CD4-positive, alpha-beta T cell treated with Interleukin-17A for 4 hours (primary cell): ENCODE measurements around the gene SYNDIG1.

Experiments
- DNase-seq: peaks from one replicate; pipeline ENCODE4 v3.0.0-alpha.2; 2020; ENCODE audit warnings: mixed read lengths

The SYNDIG1 gene

DNA sequence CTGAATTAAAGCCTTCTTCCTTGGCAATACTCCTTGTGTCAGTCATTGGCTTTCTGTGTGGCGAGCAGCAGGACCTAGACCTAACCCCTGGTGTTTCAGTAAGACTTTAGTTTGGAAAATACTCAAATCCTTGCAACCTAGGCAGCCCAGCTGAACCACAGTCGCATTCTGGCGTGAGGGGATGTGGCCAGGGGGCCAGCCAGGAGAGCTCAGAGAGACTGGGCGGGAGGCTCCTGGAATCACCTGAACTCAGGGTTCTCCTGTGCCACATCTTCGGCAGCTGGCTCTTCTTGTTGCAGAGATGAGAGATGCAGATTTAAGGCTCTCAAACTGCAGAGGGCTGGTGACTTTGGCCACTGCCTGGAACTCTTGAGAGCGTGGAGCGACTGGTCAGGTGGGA lies 102.7 kb downstream of the SYNDIG1 start:
- no peak for DNase-seq

DNA sequence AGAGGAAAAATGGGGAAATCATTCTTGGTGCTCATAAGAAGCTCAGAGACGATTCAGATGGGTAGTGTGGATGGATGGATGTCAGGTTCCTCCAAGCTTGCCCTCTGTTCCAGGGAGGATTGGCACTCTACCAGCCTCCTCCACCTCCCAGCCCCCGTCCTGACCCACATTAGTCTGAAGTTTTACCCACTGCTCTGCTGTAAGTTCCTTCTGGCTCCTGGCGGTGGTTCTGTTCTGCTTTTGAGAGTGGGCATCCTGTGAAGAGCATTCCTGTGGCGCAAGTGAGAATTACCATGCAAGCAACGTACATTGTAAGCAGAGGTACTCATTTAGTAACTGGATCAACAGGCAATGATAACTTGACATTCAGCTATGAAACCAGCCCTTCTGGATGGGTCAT lies 103.4 kb downstream of the SYNDIG1 start:
- no peak for DNase-seq

DNA sequence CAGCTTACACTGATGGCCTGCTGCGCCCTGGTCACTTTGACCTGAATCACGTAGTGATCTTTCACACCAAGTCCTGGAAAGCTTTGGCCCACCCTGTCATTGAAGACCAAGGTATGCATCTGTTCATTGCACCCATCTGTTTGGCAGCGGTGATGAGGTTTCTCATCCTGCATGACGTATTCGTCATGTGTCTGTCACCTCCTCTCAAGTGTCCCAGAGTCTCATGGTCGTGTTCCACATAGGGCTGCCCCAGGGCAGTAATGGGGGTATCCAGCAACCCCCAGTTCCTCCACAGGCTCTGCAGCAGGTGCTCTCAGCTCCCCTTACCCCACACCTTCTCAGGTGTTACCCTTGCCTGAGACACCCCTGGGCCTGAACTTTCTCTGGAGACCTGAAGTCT lies 104.1 kb downstream of the SYNDIG1 start:
- no peak for DNase-seq

DNA sequence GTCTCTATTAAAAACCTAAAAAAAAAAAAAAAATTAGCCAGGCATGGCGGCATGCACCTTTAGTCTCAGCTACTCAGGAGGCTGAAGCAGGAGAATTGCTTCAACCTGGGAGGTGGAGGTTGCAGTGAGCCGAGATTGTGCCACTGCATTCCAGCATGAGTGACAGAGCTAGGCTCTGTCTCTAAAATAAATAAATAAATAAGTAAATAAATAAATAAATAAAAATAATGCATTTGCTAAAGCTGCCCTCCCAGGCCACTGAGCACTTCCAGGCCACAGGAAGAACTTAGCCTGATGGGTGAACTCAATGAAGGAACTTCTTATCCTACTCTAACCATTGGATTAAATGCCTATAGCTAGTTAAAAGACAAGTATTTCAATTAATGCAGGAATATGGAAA lies 104.9 kb downstream of the SYNDIG1 start:
- no peak for DNase-seq

DNA sequence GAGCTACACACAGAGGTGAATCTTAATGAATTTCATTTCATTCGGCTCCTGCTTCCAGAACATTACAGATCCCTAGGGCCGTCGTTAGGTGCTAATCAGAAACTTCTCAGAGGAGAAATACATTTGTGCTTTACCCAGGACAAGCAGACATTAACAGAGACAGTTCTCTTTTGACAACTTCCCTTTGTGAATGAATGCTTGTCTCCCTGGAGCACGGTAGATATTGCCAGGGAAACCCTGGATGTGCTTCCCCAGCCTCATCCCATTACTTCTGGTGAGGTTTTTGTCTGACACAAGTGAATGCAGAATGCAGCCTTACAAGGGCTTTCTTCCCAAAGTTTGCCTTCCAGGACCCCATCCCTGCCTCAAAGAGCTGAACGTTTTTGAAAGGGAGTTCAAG lies 105.4 kb downstream of the SYNDIG1 start:
- DNase-seq: no peak

DNA sequence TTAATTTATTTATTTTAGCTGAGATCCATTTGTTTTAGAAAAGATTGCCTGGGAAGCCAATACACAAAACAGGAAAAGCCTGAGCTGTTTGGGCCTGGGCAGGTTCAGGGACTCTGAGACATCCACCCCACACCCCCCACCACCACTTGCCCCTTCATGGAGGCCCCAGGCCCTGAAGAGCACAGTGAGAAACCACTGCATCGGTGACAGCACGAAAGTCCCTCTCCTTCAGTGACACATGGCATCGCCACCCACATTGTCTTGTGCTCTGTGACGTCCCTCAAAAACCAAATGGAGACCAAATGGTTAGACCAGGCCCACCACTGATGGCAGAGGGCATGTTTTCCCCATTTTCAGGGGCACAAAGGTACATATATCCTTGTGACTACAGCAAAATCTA lies 106.4 kb downstream of the SYNDIG1 start:
- DNase-seq: no peak

DNA sequence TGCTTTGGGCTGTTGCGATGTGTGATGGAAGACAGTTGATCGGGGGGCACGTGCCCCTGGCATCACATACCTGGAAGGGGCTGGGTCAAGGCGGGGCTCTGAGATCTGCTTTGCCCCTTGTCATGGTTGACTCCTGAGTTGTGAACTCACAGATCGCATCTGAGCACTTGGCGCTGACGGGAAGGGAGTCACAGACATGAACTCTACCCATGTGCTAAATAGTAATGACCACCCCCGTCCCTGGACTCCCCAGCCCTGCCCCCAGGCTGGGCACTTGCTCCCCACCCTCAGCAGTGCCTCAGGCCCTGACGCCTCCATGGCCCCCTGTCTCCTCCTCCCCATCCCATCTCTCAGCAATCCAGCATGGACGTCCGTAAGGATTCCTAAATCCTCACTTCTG lies 107.0 kb downstream of the SYNDIG1 start:
- no peak for DNase-seq

DNA sequence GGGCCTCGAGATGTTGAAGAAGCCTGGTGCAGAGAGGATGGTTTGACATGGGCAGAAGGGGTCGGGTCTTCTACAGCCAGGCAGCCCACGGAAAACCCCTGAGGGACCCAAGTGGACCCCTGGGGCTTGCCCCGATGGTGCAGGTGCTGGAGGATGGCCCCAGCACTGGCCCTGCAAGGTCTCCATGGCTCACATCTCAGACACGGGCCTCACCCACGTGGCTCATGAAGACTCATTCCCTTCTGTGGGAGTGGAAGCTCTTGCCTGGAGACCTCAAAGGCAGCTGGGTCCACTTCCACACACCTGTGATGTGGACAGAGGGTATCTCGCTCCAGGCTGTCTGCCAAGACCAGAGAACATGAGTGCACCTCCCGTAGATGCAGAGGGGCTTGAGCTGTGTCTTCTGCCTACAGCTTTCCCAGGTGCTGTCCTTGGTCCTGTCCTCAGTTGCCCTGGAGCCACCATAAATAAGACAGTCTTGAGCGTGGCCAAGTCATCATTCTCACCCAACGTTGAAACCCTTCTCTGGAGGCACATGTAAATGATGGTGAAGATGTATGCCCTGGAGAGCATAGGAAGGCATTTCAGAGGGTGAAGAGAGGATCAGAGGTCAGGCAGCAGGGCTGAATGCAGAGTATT lies 108.0 kb downstream of the SYNDIG1 start:
- DNase-seq: no peak

DNA sequence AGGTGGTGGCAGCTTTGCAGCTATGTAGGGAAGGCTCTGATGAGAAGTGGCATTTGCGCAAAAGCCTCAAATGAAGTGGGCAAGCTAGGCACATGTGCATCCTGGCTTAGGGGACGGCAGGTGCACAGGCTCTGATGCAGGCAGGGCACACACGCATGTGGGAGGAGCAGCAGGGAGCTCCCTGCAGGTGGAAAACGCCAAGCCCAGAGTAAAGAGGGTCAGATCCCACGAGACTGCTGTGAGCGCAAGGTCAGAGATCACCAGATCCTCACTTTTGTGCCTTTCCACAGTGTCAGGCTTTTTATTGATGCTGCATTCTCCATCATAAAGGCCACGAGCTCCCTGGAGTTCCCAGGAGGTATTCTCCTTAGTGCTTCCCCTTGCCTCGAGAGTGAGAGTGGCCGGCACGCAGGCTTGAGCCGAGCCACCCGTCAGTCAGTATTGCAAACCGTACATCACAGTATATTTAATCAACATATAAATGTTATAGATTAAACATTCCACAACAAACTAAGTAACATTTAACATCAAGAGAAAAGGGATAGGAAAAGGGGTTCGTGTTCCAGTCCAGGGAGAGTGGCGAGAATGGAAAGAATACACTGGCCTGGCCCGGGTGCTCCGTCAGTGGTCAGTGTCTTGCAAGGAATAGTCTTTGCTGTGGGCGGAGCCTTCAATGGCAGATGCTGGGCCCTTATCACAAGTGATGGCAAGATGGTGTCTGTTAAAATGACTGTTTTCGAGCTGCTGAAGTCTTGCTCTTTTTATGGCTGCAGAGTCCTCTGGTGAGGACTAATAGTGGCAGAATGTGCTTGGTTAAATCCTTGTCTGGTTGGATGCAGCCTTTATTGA lies 109.4 kb downstream of the SYNDIG1 start:
- no peak for DNase-seq

DNA sequence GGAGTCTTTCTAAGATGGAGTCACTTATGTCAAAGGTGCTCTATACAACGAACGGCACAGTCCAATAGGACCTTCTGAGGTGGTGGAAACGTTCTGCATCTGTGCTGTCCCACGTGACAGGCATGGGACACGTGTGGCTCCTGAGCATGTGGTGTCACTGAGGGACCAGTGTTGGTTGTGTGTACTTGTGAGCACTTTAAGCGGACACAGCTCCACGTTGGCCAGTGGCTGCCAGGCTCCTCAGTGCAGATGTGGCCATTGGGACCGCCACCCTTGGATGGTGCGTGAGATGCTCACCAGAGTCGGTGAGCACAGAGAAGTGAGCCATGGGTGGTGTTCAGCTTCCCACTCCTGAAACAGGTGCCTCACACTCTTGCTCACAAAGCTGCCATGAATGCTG lies 110.0 kb downstream of the SYNDIG1 start:
- no peak for DNase-seq

DNA sequence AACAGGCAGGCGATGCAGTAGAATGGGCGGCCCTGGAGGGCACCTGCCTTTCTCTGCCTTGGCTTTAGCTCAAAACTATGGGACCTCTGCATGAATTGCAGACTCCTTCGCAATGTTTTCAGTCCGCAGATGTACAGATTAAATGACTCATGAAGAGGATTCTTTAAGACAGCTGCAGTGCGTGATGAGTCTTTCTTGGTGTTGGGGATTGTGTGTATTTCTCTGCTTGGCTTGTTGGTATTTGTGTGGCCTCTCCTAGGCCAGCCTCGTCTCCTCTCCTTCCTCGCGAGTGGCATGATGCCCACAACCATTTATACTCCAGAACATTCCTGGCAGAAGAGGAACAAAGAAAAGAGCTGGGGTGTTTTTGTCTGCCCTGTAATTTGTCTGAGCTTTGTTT lies 110.6 kb downstream of the SYNDIG1 start:
- no peak for DNase-seq

DNA sequence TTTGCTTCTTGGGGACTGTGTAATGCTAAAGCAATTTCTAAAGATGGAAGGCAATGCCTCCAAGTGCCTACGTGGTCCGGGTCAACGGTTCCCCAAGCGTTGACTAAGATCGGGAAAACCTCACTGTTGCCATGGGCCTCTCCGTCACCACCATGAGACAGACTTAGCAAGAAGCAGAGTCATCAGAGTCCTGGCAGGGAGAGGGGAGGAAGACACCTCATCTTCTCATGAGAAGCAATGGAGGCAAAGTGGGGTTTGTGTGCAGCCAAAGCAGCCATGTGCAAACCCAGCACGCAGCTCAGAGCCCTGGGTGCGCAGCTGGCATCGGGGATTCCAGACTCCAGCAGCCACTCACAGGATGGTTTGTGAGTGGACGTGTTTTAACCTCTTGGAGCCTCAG lies 111.4 kb downstream of the SYNDIG1 start:
- DNase-seq: no peak

DNA sequence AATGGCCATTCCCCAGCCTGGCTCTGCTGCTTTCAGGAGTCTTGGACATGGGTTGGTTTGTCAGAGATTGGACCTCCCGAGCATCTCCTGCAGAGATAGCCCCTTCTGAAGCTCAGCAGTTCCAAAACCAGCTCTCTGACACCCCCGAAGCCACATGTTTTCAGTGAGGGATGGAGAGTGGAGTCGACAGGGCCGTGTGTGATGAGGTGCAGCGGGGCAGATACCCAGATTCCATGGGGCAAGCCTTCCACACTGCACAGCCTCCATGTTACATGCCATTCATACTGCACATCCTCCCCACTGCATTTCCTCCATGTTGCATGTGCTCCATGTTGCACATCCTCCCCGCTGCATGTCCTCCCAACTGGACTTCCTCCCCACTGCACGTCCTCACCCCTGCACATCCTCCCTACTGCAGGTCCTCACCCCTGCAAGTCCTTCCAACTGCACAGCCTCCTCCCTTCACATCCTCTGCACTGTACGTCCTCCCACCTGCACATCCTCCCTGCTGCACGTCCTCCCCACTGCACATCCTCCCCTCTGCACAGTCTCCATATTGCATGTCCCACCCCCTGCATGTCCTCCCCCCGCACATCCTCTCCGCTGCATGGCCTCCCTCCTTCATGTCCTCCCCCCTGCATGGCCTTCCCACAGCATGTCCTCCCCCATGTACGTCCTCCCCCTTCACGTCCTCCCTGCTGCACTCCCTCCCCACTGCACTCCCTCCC lies 112.2 kb downstream of the SYNDIG1 start:
- DNase-seq: no peak

DNA sequence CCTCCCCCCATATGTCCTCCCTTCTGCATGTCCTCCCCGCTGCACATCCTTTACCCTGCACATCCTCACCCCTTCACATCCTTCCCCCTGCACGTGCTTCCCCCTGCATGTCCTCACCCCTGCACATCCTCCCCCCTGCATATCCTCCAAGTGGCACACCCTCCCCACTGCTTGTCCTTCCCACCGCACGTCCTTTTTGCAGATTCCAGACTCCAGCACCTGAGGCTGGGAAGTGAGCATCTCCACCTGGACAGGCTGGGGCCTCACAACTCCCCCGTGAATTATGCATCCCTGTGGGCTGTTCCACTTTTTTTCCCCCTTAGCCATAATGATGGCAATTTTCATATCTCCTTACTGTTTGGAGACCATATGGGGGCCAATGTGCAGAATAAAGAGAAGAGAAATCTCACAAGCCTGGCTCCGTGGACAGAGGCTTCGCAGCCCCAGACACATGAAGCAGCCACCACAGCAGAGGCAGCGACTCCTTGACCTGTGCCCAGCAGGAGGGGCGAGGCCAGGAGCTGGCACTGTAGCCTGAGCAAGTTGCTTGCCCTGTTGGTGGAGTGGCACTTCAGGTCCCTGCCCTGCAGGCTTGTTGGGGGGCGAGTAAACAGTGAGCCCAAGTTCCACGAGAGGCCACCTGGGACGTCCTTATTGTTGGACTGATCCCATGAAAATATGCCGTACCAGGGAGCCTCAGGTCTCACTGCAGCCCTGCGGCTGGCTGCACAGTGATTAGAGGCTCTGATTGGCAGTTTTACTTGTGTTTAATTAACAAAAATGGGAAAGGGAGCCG lies 113.1 kb downstream of the SYNDIG1 start:
- DNase-seq: no peak

DNA sequence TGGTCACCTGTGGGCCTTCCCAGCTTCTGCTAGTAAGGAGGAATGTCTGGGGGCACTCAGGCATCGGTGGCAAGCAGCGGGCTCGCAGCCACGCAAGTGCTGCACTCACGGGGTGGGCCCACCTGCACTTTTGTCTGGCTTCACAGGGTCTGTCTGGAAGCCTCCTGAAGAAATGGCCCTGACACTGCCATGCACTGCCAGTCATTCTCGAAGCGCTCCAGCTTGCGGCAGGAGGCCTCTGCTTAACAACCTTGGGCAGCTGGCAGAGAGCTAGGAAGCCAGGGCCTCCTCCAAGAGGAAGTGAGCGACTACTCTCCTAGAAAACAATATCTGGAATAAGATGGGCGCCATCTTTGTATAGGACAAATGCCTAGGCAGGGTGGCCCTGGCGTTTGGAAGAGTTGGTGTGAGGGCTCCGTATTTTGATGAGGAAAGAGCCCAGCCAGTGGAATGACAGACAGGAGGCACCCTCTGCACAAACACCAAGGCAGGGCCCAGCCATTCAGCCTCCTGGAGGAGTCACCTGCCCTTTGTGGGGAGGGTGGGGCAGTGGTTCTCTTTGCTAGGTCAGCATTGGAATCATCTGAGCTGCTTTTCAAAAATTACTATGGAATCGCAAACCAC lies 113.9 kb downstream of the SYNDIG1 start:
- DNase-seq: no peak

DNA sequence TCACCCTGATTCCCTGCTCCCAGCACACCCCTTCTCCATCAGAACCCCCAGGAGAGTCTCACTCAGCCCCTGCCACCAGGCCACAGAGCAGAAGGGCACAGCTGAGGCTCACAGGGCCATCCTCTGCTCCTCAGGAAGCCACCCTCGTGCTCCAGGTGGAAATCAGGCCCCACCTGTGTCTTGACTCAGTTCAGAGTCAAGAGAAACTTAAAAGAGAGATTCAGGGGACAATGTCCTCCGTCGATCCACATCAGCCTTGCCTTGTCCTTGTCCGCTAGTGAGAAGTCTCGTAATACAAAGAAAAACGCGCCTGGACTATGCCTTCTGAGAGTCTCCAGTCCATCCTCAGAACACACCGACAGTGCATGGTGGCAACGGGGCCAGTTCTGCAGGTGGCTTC lies 114.6 kb downstream of the SYNDIG1 start:
- no peak for DNase-seq

DNA sequence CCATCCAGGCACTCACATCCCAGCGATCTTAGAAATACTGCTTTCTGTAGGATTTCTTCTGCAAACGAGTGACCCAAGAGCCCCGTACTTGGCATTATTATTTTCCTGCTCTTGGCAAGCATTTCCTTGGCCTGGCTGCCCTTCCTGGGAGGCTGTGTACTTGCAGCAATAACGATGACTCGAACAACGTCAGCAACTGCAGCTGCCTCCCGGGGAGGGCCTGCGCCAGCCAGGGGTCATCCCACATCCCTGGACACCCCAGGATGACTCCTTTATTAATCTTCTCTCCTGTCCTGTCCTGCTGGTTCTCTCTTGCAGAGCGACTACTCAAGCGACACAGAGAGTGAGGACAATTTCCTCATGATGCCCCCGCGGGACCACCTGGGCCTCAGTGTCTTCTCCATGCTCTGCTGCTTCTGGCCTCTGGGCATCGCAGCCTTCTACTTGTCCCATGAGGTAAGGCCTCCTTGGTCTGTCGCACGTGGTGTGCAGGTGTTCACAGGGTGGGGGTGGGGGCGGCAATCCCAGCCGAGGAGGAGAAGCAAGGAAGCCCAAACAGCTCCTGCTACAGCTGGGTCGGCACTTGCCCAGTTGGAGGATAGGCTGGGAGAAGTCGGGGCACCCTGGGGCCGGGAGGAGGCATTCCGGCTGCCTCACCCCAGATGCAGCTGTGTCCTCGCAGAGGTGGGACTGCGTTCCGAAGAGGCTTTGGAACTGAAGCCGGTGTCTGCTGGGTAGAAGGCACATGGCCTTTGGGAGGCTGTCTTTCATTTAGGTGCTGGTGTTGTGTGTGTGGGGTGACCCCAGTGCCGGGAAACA lies 115.3 kb downstream of the SYNDIG1 start:
- DNase-seq: no peak

DNA sequence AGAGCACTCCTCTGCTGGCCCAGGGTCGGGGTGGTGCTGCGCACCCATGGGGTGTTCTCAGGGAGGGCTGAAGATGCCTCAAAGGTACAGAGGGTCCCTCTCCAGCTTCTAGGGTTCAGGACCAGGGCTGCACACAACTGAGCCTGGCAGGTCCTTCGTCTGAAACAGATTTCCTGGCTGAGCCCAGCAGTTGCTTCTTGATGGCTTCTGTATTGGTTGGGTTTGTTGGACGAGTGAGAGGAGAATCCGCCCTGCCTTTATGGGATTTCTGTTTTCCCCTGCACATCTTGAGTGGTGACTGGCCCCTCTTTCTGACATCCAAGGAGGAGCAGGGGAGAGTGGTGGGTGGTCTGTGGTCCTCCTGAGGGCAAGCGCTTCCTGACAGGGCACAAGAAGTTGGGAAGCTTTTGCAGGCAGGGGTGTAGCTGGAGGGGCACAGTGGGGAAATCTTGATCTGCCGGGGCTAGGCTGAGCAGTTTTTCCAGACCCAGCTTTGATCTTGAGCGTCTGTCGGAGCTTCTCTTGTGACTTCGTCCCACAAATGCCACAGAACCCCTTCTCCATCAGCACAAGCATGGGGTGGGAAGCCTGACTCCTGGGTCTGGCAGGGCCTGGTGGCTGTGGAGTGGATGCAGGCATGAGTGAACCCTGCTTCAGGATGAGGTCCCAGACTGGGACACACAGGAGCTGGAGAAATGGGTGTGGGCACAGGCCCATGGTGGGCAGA lies 116.5 kb downstream of the SYNDIG1 start:
- no peak for DNase-seq

DNA sequence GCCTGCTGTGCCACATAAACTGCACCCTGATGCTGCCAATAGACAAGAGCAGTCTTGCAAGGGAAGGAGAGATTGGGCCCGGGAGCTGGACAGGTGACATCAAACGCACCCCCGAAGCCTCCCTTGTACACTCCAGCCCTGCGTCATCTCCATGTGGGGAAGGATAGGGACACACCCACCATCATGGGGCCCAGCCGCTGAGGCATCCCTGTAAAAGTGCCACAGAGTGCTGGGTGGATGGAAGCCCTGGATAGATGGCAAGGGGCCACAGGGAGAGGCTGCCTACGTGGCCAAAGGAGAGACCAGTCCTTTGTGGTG lies 117.1 kb downstream of the SYNDIG1 start:
- no peak for DNase-seq

DNA sequence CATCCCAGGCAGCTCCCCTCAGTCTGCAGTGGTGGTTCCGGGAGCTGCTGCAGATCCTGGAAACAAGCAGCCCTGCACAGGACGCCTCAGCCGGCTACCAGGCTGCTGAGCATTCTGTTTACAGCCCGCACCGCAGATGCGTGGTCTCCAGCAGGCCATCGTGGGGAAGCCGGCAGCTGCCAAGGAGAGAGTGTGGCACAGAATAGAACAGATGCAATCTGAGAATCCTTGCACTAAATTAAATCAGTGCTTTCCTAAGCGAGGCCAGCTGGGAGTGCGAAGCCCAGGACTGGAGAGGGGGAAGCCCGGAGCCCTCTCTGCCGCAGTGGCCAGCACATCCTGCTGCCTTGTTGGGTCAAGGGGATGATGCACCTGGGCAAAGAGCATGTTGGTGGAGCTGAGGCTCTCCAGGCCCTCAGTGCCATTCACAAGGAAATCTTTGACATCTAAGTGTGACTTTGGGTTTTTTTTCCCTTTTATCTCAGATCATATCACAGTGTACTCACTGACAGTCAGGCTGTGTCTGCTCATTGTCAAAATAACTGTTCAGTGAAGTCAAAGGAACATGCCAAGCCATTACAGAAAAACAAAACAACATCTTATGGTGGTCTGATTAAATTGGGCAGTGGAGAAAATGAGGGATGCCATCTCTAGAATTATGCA lies 118.1 kb downstream of the SYNDIG1 start:
- DNase-seq: no peak
